ENCODE results near the gene THOC7. TPM values are rescaled to one million over a fixed set of nuclear protein-coding genes. Genes with fewer than 3 reads are reported as not detected.

THOC7 gene
- total RNA-seq, 1 donor from 2014 or later = 30.0 TPM

DNA sequence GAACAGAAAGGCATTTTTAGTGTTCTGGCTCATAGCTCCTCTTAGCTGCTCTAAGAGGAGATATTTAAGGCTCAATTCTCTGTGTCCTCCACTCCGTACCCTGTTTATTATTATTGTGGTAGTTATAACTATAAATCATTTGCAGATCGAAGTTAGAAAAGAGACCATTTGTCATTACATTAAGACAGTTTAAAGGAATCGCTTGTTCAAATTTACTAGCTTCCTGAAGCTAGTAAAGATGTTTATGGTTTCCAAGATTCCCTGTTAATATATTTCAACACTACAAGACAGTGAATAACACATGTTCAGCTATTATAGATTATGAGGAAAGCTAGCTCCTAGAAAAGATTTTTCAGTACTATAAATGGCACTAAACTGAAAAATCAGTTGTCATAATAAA lies 12.7 kb upstream of the THOC7 start:
- FAIRE-seq = no peak
- H3K27me3 ChIP-seq (ENCODE audit: control insufficient read depth, insufficient read depth, low read length) = no peaks in the 10 kb centered on the region

DNA sequence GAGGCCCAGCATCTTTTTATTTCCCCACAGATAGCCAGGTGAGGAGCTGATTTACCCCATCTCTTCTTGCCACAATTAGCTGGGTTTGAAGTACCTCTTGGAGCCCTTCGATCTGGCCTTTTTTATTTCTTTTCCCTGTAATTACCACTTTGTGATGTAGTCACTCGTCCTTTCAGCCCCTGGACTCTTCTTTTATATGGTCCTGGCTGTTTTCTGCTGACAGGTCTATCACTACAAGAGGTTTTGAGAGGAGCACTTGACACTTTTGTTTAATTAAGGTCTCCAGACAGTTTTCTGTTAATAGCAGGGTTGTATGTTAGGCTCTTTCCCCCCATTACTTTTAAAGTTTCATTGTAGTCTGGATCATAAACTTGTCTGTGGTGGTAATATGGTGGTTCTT lies 11.9 kb upstream of the THOC7 start:
- no peaks in the 10 kb centered on the region for H3K27me3 ChIP-seq (ENCODE audit: control insufficient read depth, insufficient read depth, low read length)
- FAIRE-seq = no peak
- TF ChIP-seq, protein P1, sequence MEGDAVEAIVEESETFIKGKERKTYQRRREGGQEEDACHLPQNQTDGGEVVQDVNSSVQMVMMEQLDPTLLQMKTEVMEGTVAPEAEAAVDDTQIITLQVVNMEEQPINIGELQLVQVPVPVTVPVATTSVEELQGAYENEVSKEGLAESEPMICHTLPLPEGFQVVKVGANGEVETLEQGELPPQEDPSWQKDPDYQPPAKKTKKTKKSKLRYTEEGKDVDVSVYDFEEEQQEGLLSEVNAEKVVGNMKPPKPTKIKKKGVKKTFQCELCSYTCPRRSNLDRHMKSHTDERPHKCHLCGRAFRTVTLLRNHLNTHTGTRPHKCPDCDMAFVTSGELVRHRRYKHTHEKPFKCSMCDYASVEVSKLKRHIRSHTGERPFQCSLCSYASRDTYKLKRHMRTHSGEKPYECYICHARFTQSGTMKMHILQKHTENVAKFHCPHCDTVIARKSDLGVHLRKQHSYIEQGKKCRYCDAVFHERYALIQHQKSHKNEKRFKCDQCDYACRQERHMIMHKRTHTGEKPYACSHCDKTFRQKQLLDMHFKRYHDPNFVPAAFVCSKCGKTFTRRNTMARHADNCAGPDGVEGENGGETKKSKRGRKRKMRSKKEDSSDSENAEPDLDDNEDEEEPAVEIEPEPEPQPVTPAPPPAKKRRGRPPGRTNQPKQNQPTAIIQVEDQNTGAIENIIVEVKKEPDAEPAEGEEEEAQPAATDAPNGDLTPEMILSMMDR (IDR thresholded peaks at IDR 0.05; ENCODE audit: insufficient read depth, low read length, severe bottlenecking) = no peak

More for the DNA sequence above, 12.7 kb upstream of the THOC7 start:
- Histone ChIP-seq H3K36me3 (ENCODE audit: control insufficient read depth, insufficient read depth, low read length) (no peaks in the 10 kb centered on the region), H3K4me3 (ENCODE audit: low read depth, low read length) (no peak overlapping the region)
- TF ChIP-seq, protein P1 (IDR thresholded peaks at IDR 0.05; ENCODE audit: insufficient read depth, low read length, severe bottlenecking) = no peak
- no peak for DNase-seq (ENCODE audit: low read depth)

DNA sequence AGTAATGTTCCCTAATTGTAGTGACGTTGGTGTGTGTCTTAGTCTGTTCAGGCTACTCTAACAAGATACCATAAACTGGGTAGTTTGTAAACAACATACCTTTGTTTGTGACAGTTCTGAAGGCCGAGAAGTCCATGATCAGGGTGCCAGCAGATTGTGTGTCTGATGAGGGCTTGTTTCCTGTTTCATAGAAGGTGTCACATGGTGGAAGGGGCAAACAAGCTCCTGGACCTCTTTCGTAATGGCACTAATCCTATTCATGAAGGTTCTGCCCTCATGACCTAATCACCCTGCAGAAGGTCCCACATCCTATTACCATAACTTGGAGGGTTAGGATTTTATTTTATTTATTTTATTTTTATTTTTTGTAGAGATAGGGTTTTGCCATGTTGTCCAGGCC lies 11.2 kb upstream of the THOC7 start:
- TF ChIP-seq, protein P1 (IDR thresholded peaks at IDR 0.05; ENCODE audit: insufficient read depth, low read length, severe bottlenecking) = no peak
- no peak for DNase-seq (ENCODE audit: low read depth)
- no peaks in the 10 kb centered on the region for H3K36me3 ChIP-seq (ENCODE audit: control insufficient read depth, insufficient read depth, low read length)
- H3K27me3 ChIP-seq (ENCODE audit: control insufficient read depth, insufficient read depth, low read length) = no peaks in the 10 kb centered on the region
- no peak overlapping the region for H3K4me3 ChIP-seq (ENCODE audit: low read depth, low read length)
- FAIRE-seq = no peak

More for the DNA sequence above, 11.9 kb upstream of the THOC7 start:
- no peak overlapping the region for H3K4me3 ChIP-seq (ENCODE audit: low read depth, low read length)
- H3K36me3 ChIP-seq (ENCODE audit: control insufficient read depth, insufficient read depth, low read length) = no peaks in the 10 kb centered on the region
- DNase-seq (ENCODE audit: low read depth) = no peak

DNA sequence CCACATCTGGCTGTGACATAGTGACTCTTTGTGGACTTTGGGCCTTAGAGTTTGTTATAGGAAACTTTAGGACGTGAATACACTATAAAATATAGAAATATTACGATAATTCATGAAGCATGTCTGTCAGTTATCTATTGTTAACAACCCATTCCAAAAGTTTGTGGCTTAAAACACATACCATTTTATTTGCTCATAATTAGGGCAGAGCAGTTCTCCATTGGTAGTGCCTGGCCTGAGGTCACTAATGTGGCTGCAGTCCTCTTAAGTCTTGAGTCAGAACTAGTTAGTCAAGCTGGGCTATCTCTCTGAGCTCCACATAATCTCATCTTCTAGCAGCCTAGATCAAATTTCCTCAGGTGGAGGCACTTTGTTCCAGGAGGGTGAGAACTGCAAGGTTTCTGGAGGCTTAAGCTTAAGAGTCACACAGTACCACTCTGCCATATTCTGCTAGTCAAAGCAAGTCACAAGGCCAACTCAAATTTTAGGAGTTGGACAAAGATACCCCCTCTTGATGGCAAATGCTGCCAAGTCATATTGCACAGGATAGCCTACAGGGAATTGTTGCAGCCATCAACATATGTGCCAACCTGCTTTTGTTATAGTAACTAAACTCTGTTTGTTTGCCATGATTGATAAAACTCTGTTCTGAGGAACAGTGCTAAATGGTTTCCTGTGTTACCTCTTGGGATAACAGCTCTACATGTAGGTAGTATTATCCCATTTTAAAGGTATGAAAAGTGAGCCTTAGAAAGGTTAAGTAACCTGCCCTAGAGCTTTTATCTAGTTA lies 8.7 kb upstream of the THOC7 start:
- FAIRE-seq = peak; percentile 87
- DNase-seq (ENCODE audit: low read depth) = peak; percentile 92
- Histone ChIP-seq H3K27me3 (ENCODE audit: control insufficient read depth, insufficient read depth, low read length) (no peaks in the 10 kb centered on the region), H3K36me3 (ENCODE audit: control insufficient read depth, insufficient read depth, low read length) (no peaks in the 10 kb centered on the region), H3K4me3 (ENCODE audit: low read depth, low read length) (no peak overlapping the region)
- TF ChIP-seq, protein P1 (IDR thresholded peaks at IDR 0.05; ENCODE audit: insufficient read depth, low read length, severe bottlenecking) = no peak

DNA sequence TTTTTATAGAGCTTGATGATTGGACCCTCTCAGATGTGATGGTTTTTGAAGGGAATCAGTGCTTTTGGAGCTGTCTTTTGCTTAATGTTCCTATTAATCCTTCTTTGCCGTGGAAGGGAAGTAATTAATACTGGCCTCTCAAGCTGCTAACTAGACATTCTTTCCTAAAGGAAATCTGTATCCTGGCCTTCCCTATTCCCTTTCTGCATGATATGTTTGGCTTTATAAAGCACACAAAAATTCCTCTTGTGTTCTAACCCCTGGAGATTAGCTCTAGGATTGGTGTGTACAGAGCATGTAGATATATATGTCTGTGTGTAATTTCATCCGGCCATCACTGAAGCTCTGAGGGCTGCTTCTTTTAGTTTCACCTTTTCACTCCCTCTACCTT lies 7.0 kb upstream of the THOC7 start:
- DNase-seq (ENCODE audit: low read depth) = no peak

More for the DNA sequence above, 7.0 kb upstream of the THOC7 start:
- Histone ChIP-seq H3K4me3 (ENCODE audit: low read depth, low read length) (no peak overlapping the region), H3K36me3 (ENCODE audit: control insufficient read depth, insufficient read depth, low read length) (no peaks in the 10 kb centered on the region), H3K27me3 (ENCODE audit: control insufficient read depth, insufficient read depth, low read length) (no peaks in the 10 kb centered on the region)
- TF ChIP-seq, protein P1 (IDR thresholded peaks at IDR 0.05; ENCODE audit: insufficient read depth, low read length, severe bottlenecking) = no peak
- FAIRE-seq = no peak
